GM12878 (cell line): ENCODE results near the gene DCAF8. TPM values are rescaled to one million over a fixed set of nuclear protein-coding genes. Genes with fewer than 3 reads are reported as not detected.

Experiments used
- ATAC-seq: fragments of 200-7000 bp; cut with Tn5 transposase; 3 replicates; pipeline ENCODE4 v1.9.1; 2020; ENCODE audit warnings: mild to moderate bottlenecking, moderate library complexity
- BruUV-seq: library from RNA; stranded (reverse); fragments of 400-500 nt; replicated peaks from 2 replicates; lab custom pipeline; 2021; lab: Mats Ljungman, UMichigan
- CTCF ChIA-PET: fragments of 300-600 bp; sonication (Branson Sonifier 250); formaldehyde crosslinking; extraction: SDS; loops from one replicate; lab custom pipeline; 2021; ENCODE audit warnings: inconsistent platforms; lab: Yijun Ruan, JAX
- POLR2A ChIA-PET: fragments of 350-600 bp; formaldehyde crosslinking; extraction: SDS; loops from one replicate; lab custom pipeline; 2021; ENCODE audit warnings: inconsistent platforms; lab: Charles Lee
- RAD21 ChIA-PET: fragments of 300-600 bp; sonication (Branson Sonifier 250); formaldehyde crosslinking; loops from one replicate; lab custom pipeline; 2023; ENCODE audit warnings: antibody characterized with exemption; ENCODE audit not compliant: unreplicated experiment; lab: Charles Lee
- SMC1A ChIA-PET: fragments of 300-600 bp; sonication (Branson Sonifier 250); formaldehyde crosslinking; loops from one replicate; lab custom pipeline; 2023; ENCODE audit not compliant: unreplicated experiment, uncharacterized antibody; lab: Charles Lee
- DNase-seq: peaks from one replicate; pipeline ENCODE4 v3.0.0-alpha.2; 2011; ENCODE audit warnings: low read depth, low spot score
- FAIRE-seq: peaks from 3 replicates; lab custom pipeline; 2011; peaks lifted over from hg19 to GRCh38; lab: Jason Lieb, UNC
- H2AFZ ChIP-seq: 2 replicates; pipeline ENCODE4 v1.6.0; 2011; ENCODE audit warnings: low read depth, low read length, control low read depth; ENCODE audit not compliant: control insufficient read depth
- H3K27ac ChIP-seq: 2 replicates; pipeline ENCODE4 v1.5.1; 2011; ENCODE audit warnings: control low read depth; ENCODE audit not compliant: control insufficient read depth, insufficient read depth
- H3K27me3 ChIP-seq, 2 experiments: replicated peaks in 1 of 2; 2 replicates each; pipeline versions ENCODE4 v1.6.0 to v1.6.1; 2011; ENCODE audit warnings: low read length in 1 of 2; ENCODE audit not compliant: control insufficient read depth in 2 of 2, insufficient read depth in 2 of 2
- H3K36me3 ChIP-seq, 2 experiments: 2 replicates each; pipeline ENCODE4 v1.5.1; 2011; ENCODE audit warnings: low read length in 1 of 2; ENCODE audit not compliant: control insufficient read depth in 2 of 2, insufficient read depth in 2 of 2
- H3K4me1 ChIP-seq: 2 replicates; pipeline ENCODE4 v1.6.1; 2011; ENCODE audit warnings: mild to moderate bottlenecking, low read length, moderate library complexity, mixed read lengths; ENCODE audit not compliant: control insufficient read depth, insufficient read depth
- H3K4me2 ChIP-seq: 2 replicates; pipeline ENCODE4 v1.6.0; 2011; ENCODE audit warnings: control low read depth; ENCODE audit not compliant: control insufficient read depth, insufficient read depth
- H3K4me3 ChIP-seq: fragments of 200-600 bp; sonication (generic); 2 replicates; pipeline ENCODE4 v1.5.1; 2016
- H3K79me2 ChIP-seq: 2 replicates; pipeline ENCODE4 v1.6.0; 2011; ENCODE audit warnings: low read length; ENCODE audit not compliant: control insufficient read depth, insufficient read depth
- H3K9ac ChIP-seq: 2 replicates; pipeline ENCODE4 v1.8.0; 2011; ENCODE audit warnings: low read length, control low read depth, mixed read lengths; ENCODE audit not compliant: control insufficient read depth, insufficient read depth
- H3K9me3 ChIP-seq: replicated peaks from 3 replicates; pipeline ENCODE4 v1.5.1; 2011; ENCODE audit warnings: mild to moderate bottlenecking, low read length; ENCODE audit not compliant: control insufficient read depth, insufficient read depth
- H4K20me1 ChIP-seq: 2 replicates; pipeline ENCODE4 v1.6.0; 2011; ENCODE audit not compliant: control insufficient read depth, insufficient read depth
- BMI1 ChIP-seq: fragments of 450-650 bp; IDR thresholded peaks from 2 replicates; pipeline ENCODE4 v1.6.1; 2016; ENCODE audit warnings: mild to moderate bottlenecking, moderate library complexity, borderline replicate concordance
- CREM ChIP-seq: IDR thresholded peaks from 2 replicates; pipeline ENCODE4 v1.6.1; 2014; ENCODE audit warnings: antibody characterized with exemption, low read depth
- EGR1 ChIP-seq, 2 experiments: IDR thresholded peaks; 1 replicate in 1 of 2; 2 replicates in 1 of 2; pipeline ENCODE4 v1.6.1; 2011 to 2012; ENCODE audit warnings: low read depth in 2 of 2, low read length in 2 of 2, borderline replicate concordance in 1 of 2, mild to moderate bottlenecking in 1 of 2, moderate library complexity in 1 of 2
- EP300 ChIP-seq, 2 experiments: fragments of 150-350 bp in 1 of 2; IDR thresholded peaks; 2 replicates each; pipeline ENCODE4 v1.6.1; 2011 to 2012; ENCODE audit warnings: low read depth in 2 of 2, low read length in 2 of 2, borderline replicate concordance in 1 of 2, improper control_type of control experiment in 1 of 2, inconsistent platforms in 1 of 2; ENCODE audit not compliant: control insufficient read depth in 1 of 2
- HDAC2 ChIP-seq: fragments of 200-600 bp; sonication (generic); IDR thresholded peaks from 2 replicates; pipeline ENCODE4 v1.6.1; 2017
- IKZF2 ChIP-seq, 2 experiments: fragments of 450-650 bp; IDR thresholded peaks; 2 replicates each; pipeline ENCODE4 v1.6.1; 2017; ENCODE audit warnings: mild to moderate bottlenecking in 2 of 2, moderate library complexity in 2 of 2
- MTA3 ChIP-seq: IDR thresholded peaks from 2 replicates; pipeline ENCODE4 v1.6.1; 2012; ENCODE audit warnings: low read length, inconsistent platforms, borderline replicate concordance
- NRF1 ChIP-seq: conservative IDR thresholded peaks from 2 replicates; pipeline ENCODE4 v1.6.1; 2011; ENCODE audit warnings: mild to moderate bottlenecking, low read depth, low read length, improper control_type of control experiment
- PML ChIP-seq: IDR thresholded peaks from 2 replicates; pipeline ENCODE4 v1.6.1; 2012; ENCODE audit warnings: low read length, inconsistent platforms
- POLR2A ChIP-seq: IDR thresholded peaks from 2 replicates; pipeline ENCODE4 v1.6.1; 2011; ENCODE audit warnings: low read depth, mild to moderate bottlenecking, low read length
- RAD51 ChIP-seq: fragments of 450-650 bp; IDR thresholded peaks from 2 replicates; pipeline ENCODE4 v1.6.1; 2016; ENCODE audit warnings: moderate library complexity, mild to moderate bottlenecking, inconsistent platforms
- SIN3A ChIP-seq: IDR thresholded peaks from 2 replicates; pipeline ENCODE4 v1.6.1; 2012; ENCODE audit warnings: low read depth, low read length, improper control_type of control experiment
- SREBF1 ChIP-seq: IDR thresholded peaks from 2 replicates; pipeline ENCODE4 v1.6.1; 2012; ENCODE audit warnings: mild to moderate bottlenecking, low read length
- TAF1 ChIP-seq: IDR thresholded peaks from 2 replicates; pipeline ENCODE4 v1.6.1; 2011; ENCODE audit warnings: mild to moderate bottlenecking, low read depth, low read length, borderline replicate concordance
- YY1 ChIP-seq: IDR thresholded peaks from 2 replicates; pipeline ENCODE4 v1.6.1; 2011; ENCODE audit warnings: low read depth, mild to moderate bottlenecking, low read length
- ZNF207 ChIP-seq: fragments of 450-650 bp; IDR thresholded peaks from 2 replicates; pipeline ENCODE4 v1.6.1; 2014; ENCODE audit warnings: antibody characterized with exemption, mild to moderate bottlenecking, borderline replicate concordance
- ZNF384 ChIP-seq: IDR thresholded peaks from 2 replicates; pipeline ENCODE4 v1.6.1; 2012; ENCODE audit warnings: low read depth, mild to moderate bottlenecking, low read length, improper control_type of control experiment, borderline replicate concordance
- in situ Hi-C: fragments of 300-500 bp; cut with MboI; formaldehyde crosslinking; loops from 9 replicates; pipeline ENCODE4 v1.14.3; 2018; ENCODE audit warnings: mixed read lengths
- intact Hi-C: fragments of 100-400 bp; cut with micrococcal nuclease; formaldehyde crosslinking; loops from one replicate; pipeline ENCODE4 v1.14.2; 2022; ENCODE audit not compliant: unreplicated experiment
- polyA plus RNA-seq, 11 experiments: library from polyadenylated mRNA; depleted of rRNA in 4 of 11; unstranded in 6 of 11; stranded (reverse) in 5 of 11; fragments of >200 nt; fragmentation: Nextera tagmentation in 4 of 11; fragmentation: Illumina TruSeq in 1 of 11; extraction: Ambion mirVana in 4 of 11; extraction: Trizol in 1 of 11; gene quantifications; 1 replicate in 1 of 11; 2 replicates in 10 of 11; pipeline versions ENCODE4 v1.2.1 to v1.2.3, GENCODE V29; 2011 to 2016; ENCODE audit warnings: inconsistent platforms in 2 of 11, missing spikeins in 2 of 11, low read depth in 1 of 11
- total RNA-seq, 4 experiments: library from RNA; depleted of rRNA in 3 of 4; stranded (reverse); fragments of >200 nt in 3 of 4; fragmentation: Illumina TruSeq in 1 of 4; extraction: Trizol in 1 of 4; gene quantifications; 2 replicates each; pipeline versions ENCODE4 v1.2.1 to v1.2.3, GENCODE V29; 2013 to 2021

DCAF8 gene
- total and polyA plus RNA-seq, 10 of the 15 experiments (the other 5 are each of a cell fraction or from before 2014, with no cell fraction given) = 10.4 to 152 (median 84.6) TPM

DNA sequence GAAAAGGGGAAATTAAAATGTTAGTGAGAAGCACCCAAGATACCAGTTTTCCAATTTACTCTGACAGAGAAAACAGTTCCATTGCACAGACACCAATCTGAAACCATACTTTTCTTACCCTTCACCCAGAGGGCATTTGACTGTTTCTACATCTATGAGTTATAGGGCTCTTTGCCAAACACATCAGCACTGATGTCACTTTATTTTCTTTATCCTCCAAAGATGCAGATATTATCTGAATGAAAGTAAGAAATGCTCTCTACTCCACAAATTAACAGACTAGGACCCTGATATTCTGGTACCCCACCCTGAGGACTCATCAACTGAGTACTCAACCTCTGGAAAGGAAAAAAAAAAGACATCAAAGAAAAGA, 46.8 kb upstream of the DCAF8 start:
- FAIRE-seq (no peak), DNase-seq (no peak), ATAC-seq (no peak)
- H2AFZ ChIP-seq = no peak overlapping the region
- ChIA-PET CTCF (interaction anchor here (0.8 to 3.9 kb wide), 3 partner anchors 18 to 116 kb away, joined by 3 to 17 read pairs (median 3); no protein-coding TSS in a partner anchor), POLR2A (no interaction called here), SMC1A (interaction anchor here (1.2 to 3.0 kb wide), 2 partner anchors 18 to 57 kb away, joined by 3 to 7 read pairs; no protein-coding TSS in a partner anchor), RAD21 (no interaction called here)
- in situ Hi-C loops = no loop called here
- H3K27me3 ChIP-seq = no peaks in the 10 kb centered on the region
- H3K4me3 ChIP-seq = no peak overlapping the region
- TF ChIP-seq ZNF384 (no peak), ZNF207 (no peak), BMI1 (no peak), SREBF1 (no peak), TAF1 (no peak), IKZF2 (IDR thresholded peaks at IDR 0.05) (no peak), MTA3 (no peak), YY1 (no peak), SIN3A (no peak), RAD51 (no peak), POLR2A (no peak), NRF1 (no peak), EGR1 (IDR thresholded peaks at IDR 0.05; ENCODE audit: borderline replicate concordance in 1 of 2, low read depth in 2 of 2, low read length in 2 of 2) (no peak), CREM (no peak), EP300 (IDR thresholded peaks at IDR 0.05; ENCODE audit: borderline replicate concordance in 1 of 2, control insufficient read depth in 1 of 2, low read depth in 2 of 2, low read length in 2 of 2) (no peak), HDAC2 (no peak), PML (no peak)
- BruUV-seq = no TSS peak
- peaks cover 27 to 45% of the 10 kb centered on the region in 2 experiments for H3K36me3 ChIP-seq
- no peaks in the 10 kb centered on the region for H3K9me3 ChIP-seq
- H3K4me1 ChIP-seq = no peaks in the 10 kb centered on the region
- H3K4me2 ChIP-seq = no peak overlapping the region
- no peak overlapping the region for H3K9ac ChIP-seq
- no peaks in the 10 kb centered on the region for H4K20me1 ChIP-seq
- no peaks in the 10 kb centered on the region for H3K79me2 ChIP-seq
- intact Hi-C loops = no loop called here
- H3K27ac ChIP-seq = no peak overlapping the region
